NCI-H2227 treated with DMSO at 0.1 percent for 48 hours (cell line): ENCODE measurements around the gene EHBP1L1.

ENCODE experiments used
- DNase-seq: peaks from one replicate; lab custom pipeline; 2025; lab: John Stamatoyannopoulos, UW

The EHBP1L1 gene

DNA sequence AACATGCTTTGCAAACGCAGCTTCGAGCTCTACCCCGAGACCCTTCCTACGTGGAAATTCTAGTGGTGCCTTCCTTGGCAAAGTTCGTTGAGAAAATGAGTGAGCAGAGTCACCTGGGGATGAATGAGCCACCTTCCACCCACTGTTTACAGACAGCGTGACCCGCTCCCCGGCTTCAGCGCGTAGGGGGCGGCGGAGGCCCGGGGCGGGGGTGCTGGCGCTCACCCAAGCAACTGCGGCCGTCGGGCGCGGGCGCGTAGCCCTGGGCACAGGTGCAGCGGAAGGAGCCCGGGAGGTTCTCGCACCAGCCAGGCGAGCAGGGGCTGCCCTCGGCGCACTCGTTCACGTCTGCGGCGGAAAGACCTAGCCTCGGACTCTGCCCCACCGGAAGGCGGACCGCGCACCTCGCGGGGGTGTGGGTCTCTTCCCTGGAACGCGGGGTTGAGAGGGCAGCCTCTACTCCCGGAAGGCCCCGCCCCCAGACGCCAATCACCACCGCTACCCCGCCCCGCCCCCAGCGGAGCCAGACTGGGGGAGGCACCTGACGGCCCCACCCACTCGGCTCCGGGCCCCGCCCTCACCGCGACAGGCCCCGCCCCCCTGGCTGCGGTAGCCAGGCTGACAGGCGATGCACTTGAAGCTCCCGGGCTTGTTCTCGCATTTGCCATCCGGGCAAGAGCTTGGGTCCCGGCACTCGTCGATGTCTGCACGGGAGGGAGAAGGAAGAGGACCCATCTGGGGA is 29.5 kb upstream of the EHBP1L1 start:
- peak; percentile 80 for DNase-seq

DNA sequence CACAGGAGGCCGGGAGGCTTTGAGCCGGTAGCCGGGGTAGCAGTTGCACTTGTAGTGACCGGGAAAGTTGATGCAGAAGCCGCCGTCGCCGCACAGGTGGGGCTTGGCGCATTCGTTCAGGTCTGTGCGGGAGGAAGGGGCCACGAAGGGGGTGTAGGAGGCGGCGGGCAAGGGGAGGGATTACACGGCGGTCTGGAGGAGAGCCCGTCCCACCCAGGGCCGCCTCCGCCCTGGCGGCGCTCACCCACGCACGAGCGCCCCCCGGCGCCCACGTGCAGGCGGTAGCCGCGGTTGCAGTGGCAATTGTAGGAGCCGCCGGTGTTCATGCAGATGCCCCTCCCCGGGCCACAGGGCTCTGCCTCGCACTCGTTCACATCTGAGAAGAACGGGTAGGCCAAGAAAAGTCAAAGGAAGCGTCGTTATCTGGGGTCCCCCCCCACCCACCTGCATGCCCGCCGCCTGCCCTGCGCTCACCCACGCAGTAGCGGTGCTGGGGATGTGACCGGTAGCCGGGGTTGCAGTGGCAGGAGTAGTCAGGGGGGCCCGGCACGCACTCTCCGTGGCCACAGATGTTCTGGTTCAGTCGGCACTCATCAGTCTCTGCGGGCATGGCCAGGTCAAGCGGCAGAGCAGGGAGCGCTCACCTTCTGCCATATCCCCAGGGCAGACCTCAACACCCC is 28.3 kb upstream of the EHBP1L1 start:
- no peak for DNase-seq

DNA sequence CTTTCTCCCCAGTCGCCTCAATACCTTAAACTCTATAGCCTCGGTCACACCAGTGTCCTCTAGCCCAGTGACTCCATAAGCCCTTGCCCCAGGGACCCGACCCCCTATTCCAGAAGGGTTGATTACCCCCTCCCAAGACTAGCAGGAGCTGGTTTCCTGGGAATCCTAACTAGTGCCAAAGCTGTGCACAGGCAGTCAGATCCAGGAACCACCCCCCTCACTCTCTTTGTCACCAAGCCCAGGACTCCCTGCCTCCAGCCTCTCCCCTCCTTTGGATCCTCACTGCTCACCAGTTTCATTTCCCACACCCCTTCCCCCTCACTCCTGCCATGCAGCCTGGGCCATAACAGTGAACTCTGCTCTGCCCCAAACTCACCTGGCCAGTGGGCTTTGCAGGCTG is 27.5 kb upstream of the EHBP1L1 start:
- DNase-seq, result no peak

DNA sequence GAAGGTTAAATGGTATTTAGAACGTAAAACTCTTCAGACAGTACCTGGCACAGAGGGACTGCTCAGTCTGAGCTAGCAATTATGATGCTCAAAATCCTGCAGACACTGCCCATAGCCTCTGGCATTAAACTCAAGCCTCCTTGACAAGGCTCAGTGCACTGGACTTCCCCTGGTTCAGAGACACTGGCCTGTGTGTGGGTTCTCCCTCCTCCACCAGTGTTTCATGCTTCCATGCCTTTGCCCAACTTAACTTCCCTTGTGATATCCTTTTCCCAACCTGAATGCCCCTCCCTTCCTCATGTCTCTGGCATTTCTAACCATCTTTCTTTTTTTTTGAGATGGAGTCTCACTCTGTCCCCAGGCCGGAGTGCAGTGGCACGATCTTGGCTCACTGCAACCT is 26.8 kb upstream of the EHBP1L1 start:
- DNase-seq, result no peak

DNA sequence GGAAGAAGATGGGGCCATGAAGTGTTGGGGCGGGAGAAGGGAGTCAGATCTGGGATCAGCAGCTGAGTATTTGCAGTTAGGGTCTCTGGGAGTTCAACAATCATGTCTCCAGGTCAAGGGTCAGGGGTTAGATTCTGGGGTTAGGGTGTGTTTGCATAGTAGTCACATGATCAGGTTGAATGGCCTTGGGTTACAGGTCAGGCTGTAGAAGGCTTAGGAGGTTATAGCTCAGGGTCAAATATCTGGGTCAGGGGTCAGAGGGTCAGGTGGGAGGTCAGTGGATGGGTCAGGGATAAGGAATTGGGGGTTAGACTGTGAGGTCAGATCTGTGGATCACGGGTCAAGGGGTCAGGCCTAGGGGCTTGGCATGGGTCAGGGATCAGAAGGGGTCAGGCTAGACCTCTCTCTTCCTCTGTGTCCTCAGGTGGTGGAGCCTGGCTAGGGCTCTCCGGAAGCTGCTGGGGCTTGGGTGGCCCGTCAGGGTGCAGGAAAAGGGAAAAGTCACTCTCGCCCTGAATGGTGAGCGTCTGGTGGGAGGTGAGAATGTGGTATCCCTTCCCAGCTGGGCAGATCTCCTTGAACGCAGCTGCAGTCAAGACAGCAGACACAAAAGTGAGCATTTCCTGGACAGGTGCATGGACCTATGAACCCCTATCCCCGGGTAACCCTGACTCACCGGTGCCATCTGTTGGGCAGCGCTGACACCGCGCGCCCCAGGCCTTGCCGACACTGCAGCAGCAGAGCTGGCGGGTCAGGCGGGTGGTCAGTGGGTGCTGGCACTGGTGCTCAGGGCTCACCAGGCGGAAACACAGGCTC is 24.1 kb upstream of the EHBP1L1 start:
- DNase-seq, result no peak

DNA sequence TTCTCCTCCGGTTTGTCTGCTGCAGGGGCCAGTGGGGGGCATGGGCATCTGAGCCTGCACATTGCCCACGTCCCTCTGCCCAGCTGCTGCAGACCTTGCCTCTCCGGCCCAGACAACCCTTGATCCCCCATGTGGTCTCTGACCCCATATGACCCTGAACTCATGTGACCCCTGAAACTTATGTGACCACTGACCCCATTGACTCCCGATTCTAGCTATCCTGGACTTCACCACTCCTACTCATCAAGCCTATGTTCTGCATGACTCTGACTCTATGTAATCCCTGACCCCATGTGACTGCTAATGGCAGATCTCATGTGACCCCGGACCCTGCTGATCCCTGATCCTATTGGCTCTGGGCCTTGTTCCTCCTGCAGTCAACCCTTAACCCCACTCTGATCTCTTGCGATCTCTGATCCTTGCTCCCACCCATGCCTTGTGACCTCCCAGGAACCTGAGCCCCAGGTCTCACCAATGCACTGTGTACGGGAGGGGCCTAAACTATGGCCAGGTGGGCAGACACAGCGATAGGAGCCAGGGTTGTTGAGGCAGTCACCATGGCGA is 23.4 kb upstream of the EHBP1L1 start:
- no peak for DNase-seq

DNA sequence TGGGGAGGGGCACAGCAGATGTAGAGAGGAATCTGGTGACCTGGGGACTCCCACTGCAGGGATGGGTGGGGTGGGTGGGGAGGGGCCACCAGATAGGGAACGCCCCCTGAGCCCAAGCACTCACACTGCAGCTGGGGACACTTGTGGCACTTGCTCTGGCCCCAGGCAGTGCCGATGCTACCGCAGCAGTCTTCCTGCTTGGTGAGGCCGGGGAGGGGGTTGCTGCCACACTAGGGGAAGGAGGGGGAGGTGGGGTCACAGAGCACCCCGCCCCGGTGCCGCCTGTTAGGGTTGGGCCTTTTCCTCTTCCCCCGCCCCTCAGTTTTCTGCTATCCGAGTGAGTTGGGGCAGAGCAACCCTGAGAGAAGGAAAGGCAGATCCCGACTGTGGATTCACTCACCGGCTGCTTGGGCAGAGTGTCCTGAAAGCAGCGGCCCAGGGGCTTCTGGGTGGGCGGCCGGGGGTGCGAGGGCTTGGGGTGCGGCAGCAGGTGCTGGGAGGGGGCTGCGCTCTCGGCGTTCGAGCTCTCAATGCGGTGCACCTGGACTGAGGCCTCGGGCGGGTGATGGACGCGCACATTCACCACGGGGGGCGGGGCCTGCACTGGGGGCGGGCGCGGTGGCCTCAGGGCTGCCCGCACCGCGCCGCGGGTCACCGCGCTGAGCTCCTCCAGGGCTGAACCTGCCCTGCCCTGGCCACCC is 22.4 kb upstream of the EHBP1L1 start:
- DNase-seq, result no peak

DNA sequence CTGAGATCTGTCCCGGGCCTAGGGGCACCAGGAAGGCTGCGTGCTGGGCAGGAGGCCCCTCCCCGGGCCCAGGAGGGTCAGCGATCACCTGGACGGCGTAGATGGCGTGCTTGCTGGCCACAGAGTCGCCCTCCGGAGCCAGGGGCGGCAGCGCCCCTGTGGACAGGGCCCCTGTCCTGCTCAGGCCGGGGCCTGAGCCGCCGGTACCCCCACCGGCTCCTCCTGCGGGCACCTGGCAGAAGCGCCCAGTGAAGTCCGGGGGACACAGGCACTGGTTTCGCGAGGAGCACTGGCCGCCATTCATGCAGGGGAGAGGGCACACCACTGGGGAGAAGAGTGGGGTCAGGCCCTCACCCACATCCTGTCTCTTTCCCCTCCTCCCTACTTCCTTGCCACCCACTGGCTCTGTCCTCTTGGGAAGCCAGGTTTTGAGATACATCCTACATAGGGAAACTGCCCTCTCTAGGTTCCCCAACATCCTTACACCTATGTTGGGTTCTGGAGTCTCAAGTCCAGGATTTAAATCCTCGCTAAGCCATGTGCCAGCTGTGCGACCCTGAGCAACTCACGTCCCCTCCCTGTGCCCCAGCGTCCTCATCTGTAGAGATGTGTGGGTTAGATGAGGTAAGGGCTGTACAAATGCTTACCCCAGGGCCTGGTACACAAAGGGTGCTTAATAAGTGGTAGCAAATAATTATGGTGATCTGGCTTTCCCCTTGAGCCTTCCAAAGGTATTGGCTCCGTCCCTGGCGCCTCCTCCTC is 21.6 kb upstream of the EHBP1L1 start:
- no peak for DNase-seq

DNA sequence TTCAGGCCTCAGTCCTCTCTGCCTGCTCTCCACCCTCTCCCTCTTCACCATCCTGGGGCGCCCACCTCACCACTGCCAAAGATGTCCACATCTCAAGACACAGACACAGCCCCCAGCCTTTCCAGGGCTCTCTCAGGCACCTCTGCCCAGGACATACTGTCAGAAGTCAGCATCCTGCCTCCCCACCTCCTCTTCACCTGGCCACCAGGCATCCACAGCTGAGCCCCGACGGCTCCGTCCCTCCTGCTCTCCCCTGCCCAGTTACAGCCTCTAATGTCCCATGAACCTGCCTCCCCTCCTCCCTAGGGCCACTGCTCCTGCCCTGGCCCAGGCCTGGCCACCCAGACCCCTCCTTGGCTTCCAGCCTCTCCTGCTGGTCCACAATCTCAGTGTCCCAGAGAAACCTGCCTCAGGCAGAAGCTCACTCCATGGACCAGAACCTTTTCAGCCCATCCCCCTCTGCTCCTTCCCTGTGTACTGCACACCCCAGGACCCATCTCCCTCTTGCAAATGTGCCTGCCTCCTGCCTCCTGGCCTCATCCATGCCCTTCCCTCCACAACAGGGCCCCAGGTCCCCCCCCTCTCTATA is 20.9 kb upstream of the EHBP1L1 start:
- DNase-seq, result no peak

DNA sequence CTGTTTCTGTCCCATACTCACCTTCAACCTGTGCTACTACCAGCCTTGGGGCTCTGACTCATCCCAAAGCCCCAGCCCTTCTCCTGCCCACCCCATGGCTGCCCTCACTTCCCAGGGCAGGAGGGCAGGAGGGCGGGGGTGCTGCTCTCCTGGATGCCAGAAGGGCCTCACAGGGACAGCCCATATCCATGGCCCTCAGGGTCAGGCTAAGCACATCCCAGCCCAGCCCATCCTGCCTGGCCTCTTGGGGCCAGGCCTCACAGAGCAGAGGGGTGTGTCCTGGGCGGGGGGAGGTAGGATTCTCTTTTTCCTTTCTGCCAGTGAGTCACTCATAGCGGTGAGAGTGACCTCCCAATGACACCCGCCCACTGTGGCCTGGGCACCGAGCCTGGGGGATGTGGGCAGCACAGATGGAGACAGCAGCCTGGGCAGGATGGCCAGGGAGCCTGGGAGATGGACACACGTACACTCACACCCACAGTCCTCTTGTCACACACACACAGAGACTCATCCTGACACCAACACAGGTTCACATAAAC is 20.1 kb upstream of the EHBP1L1 start:
- DNase-seq, result no peak

DNA sequence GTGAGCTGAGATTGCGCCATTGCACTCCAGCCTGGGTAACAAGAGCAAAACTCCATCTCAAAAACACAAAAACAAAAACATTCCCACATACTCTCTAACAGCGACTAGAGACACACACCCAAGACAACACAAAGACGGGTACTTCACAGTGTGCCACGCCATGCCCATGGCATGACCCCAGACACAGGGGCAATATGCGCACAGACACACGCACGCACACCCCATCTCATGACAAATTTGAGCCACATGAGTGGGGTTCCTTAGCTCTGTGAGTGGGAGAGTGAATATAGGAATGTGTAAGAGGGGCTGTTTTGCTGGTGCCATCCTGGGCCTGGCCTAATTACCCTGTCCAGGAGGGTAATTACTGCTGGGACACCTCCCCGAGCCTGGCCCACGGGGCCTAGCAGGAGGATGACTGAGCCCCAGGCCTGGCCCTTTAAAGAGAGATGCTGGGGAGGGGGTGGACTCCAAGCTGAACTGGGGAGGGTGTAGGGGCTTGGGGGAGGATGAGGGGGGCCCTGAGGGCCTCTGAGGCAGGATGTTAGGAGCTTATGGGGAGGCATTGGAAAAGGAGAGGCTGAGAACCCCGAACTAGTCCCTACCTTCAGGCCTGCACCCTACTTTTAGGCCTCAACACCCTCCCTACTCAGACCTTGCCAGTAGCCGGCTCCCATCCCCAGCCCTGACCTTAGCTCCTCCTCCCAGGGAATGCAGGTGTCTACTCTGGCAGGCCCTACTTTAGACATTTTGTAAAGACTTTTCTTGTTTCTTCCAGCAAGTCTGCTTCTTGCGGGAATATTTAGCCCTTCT is 19.2 kb upstream of the EHBP1L1 start:
- no peak for DNase-seq

DNA sequence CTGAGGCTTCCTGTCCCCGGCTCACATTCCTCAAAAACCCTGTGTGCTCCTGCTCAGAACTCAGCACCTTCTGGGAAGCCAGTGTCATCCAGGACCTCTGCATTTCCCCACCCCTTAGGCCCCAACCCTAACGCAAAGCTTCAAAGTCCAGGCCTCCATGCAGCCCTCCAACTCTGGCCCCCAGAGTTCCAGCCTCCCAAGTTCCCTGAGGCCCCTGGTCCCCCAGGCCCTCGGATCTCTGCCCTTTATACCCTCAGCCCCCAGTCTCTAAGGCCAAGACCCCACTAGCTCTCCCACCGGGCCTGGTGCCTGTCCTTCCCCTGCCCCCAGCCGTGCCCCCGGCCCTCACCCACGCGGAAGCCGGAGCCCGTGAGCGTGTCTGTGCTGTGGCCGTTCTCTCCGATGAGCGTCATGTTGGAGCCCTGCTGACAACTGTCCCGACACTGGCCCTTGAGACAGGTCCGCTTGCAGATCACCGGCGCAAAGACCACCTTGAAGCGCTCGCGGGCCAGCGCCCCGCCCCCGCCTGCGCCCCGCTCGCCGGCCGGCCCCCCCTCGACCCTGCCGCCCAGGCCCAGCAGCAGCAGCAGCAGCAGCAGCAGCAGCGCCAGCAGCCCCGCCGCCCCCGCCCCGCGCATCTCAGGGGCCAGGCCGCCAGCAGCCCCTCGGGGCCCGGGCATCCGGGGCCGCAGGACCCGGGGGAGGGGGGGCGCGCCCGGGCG is 18.4 kb upstream of the EHBP1L1 start:
- no peak for DNase-seq

DNA sequence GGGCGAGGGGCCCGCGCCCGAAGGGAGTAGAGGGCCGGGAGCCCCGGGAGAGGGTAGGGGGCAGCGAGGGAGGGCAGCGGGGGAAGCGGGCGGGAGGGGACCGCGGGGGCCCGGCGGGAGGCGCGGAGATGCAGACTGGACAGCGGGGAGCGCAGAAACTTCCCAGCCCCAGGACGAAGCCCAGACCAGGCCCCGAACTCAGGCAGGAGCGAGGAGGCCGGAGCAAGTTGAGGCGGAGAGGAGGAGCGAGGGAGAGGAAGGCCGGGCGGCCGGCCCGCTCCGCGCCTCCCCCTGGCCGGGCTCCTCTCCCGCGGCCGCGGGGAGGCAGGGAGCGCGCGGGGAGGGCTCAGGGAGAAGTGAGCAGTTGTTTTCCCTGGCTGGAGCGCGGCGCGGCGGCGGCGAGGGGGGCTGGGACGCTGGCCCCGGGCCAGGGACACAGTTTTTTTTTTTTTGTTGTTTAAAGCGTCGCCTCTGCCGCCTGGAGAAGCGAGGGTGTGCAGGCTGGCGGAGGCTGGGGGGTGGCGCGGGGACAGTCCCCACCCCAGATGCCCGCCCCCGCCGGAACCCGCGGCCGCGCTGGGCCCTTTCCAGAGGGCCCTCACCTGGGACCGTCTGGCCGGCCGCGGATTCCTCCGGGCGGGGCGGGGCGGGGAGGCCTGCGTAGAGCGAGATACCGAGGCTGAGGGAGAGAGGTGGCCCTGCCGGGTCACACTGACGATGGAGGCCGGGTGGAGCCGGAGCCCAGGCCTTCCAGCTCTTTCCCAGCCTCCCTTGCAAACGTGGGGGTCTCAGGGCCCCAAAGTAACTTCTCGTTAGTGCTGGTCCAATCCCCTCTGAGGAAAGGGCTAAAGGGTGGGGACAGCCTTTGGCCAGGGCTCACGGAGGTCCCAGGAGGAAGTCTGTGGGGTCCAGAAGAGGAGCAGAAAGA is 17.6 kb upstream of the EHBP1L1 start, which contains the start of gene LTBP3:
TSS of gene LTBP3 (minus strand) at position 358 of the 928 bp plus-strand sequence. CDS start 400 bp downstream, outside the sequence.
- peak; percentile 27 for DNase-seq

DNA sequence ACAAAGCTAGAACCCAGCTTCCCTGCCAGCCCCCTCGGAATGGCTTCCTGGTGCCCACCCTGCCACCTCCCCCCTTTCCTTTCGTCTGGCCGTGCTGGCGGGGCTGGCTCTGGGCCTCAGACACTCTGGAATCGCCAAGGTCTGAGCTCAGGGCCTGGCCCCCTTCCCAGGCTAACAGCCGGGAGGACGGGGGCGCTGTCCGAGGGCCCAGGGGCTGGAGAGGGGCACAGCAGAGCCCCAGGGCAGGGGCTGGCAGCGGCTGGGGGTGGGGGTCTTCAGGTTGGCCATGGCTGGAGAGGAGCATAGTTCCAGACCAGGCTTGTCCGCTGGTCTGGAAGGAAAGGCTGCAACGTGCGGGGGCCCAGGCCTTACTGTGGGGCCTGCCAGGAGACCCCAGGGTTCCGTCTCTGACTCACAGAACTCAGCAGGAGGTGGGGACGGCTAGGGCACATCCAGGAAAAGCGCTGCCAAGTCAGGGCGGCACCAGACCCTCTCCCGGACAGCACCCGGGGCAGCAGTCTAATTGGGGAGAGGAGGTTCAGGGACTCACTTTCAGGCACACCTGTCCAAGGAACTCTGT is 16.8 kb upstream of the EHBP1L1 start:
- DNase-seq, result no peak

DNA sequence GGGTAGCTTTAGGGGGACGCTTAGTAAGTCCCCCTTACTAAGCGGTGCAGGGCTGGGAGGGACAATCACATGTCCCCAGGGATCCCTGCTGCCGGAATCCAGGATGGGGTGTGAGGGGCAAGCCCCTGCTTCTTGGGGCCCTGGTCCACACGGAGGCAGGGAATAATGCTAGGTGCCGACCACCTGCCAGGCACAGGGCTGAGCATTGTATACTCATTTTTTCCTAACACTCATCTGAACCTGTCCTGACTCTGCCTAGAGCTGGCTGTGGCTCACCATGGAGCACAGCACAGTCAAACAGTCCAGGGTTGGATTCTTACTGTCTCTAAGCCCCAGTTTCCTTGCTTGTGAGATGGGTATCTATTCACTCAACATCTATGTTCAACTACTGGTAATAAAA is 16.3 kb upstream of the EHBP1L1 start:
- DNase-seq, result no peak

DNA sequence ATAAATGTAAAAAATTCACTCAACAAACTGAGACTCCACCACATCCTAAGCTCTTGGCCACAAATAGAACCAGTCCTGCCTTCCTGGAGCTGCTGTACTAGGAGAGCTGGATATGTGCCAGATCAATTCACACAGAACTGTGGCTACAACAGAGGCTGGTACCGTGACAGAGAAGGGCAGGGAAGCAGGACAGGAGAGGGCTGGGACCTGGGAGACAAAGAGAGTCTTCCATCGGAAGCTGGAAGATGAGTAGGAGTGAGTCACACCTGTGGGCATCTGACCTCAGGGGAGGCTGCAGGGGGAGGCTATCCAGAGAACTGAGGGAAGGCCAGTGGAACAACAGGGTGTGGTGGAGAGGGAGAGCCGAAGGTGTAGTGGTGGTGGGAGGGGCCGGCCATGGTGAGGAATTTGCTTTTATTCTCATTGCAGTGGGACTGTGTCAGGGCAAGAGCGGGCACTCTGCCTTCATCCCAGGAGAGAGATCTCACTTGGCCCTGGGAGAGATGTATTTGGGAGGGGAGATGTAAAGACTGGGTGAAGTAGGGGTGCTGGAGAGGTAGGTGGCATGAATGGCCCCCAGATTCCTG is 15.8 kb upstream of the EHBP1L1 start:
- peak; percentile 36 for DNase-seq
